K562 (cell line): Measurements from ENCODE around the gene NBEA. TPM values are rescaled to one million over a fixed set of nuclear protein-coding genes. Genes with fewer than 3 reads are reported as not detected.

ENCODE experiments used
- ATAC-seq: fragments of 200-7000 bp; cut with Tn5 transposase; 3 replicates; pipeline ENCODE4 v1.9.1; 2020; ENCODE audit warnings: moderate library complexity
- BruUV-seq: library from RNA; stranded (reverse); fragments of 400-500 nt; replicated peaks from 2 replicates; lab custom pipeline; 2021; lab: Mats Ljungman, UMichigan
- CTCF ChIA-PET: fragments of 300-600 bp; formaldehyde crosslinking; extraction: SDS; loops from one replicate; lab custom pipeline; 2021; ENCODE audit warnings: low intra/inter-chr PET ratio; lab: Yijun Ruan, JAX
- POLR2A ChIA-PET: fragments of 300-600, 350-650 bp; sonication (Branson Sonifier 250); formaldehyde crosslinking; extraction: SDS; loops from one replicate; lab custom pipeline; 2021; ENCODE audit warnings: antibody characterized with exemption, inconsistent platforms; lab: Yijun Ruan, JAX
- DNase-seq, 4 experiments: peaks; one replicate each; pipeline versions ENCODE4 v3.0.0 to v3.0.0-alpha.2; 2011 to 2018; ENCODE audit warnings: low spot score in 3 of 4, mixed read lengths in 3 of 4; ENCODE audit errors: extremely low read depth in 1 of 4
- FAIRE-seq: peaks from 2 replicates; lab custom pipeline; 2011; peaks lifted over from hg19 to GRCh38; lab: Jason Lieb, UNC
- H2AFZ ChIP-seq: 2 replicates; pipeline ENCODE4 v1.6.0; 2011; ENCODE audit warnings: low read depth, low read length, control low read depth, inconsistent platforms
- H3K27ac ChIP-seq: fragments of 200-600 bp; 3 replicates; pipeline ENCODE4 v1.8.0; 2011; ENCODE audit warnings: low read depth, mild to moderate bottlenecking, control low read depth, inconsistent platforms, low read length, moderate library complexity, mixed read lengths; ENCODE audit errors: extremely low read depth
- H3K27me3 ChIP-seq, 2 experiments: fragments of 300-600 bp in 1 of 2; 2 replicates in 1 of 2; 3 replicates in 1 of 2; pipeline versions ENCODE4 v1.6.0 to v1.8.0; 2011; ENCODE audit warnings: inconsistent platforms in 2 of 2, low read length in 2 of 2, mild to moderate bottlenecking in 1 of 2, mixed read lengths in 1 of 2, moderate library complexity in 1 of 2; ENCODE audit not compliant: control insufficient read depth in 2 of 2, insufficient read depth in 2 of 2
- H3K36me3 ChIP-seq: fragments of 300-600 bp; 3 replicates; pipeline ENCODE4 v1.8.0; 2011; ENCODE audit warnings: mild to moderate bottlenecking, low read length, inconsistent platforms; ENCODE audit not compliant: control insufficient read depth, insufficient read depth
- H3K4me1 ChIP-seq, 2 experiments: fragments of 200-600 bp in 1 of 2; replicated peaks in 1 of 2; 2 replicates in 1 of 2; 3 replicates in 1 of 2; pipeline versions ENCODE4 v1.5.1 to v1.8.0; 2011; ENCODE audit warnings: inconsistent platforms in 2 of 2, low read length in 2 of 2, mild to moderate bottlenecking in 1 of 2, mixed read lengths in 1 of 2, moderate library complexity in 1 of 2; ENCODE audit not compliant: control insufficient read depth in 2 of 2, insufficient read depth in 2 of 2
- H3K4me2 ChIP-seq: 2 replicates; pipeline ENCODE4 v1.6.1; 2011; ENCODE audit warnings: low read length, control low read depth, inconsistent platforms, mixed read lengths; ENCODE audit not compliant: insufficient read depth
- H3K4me3 ChIP-seq: fragments of 200-600 bp; sonication (generic), shearing (Covaris generic); 2 replicates; pipeline ENCODE4 v1.5.1; 2016; ENCODE audit warnings: control low read depth, inconsistent platforms
- H3K79me2 ChIP-seq: fragments of 200-600 bp; 3 replicates; pipeline ENCODE4 v1.8.0; 2011; ENCODE audit warnings: low read length, inconsistent platforms; ENCODE audit not compliant: control insufficient read depth, insufficient read depth
- H3K9ac ChIP-seq, 2 experiments: 2 replicates each; pipeline versions ENCODE4 v1.6.0 to v1.6.1; 2011; ENCODE audit warnings: low read depth in 2 of 2, low read length in 2 of 2, control low read depth in 1 of 2, inconsistent platforms in 1 of 2, mild to moderate bottlenecking in 1 of 2, mixed read lengths in 1 of 2; ENCODE audit not compliant: insufficient read depth in 1 of 2
- H3K9me1 ChIP-seq: one replicate; pipeline ENCODE4 v1.6.0; 2011; ENCODE audit warnings: inconsistent platforms, mild to moderate bottlenecking, low read length, moderate library complexity; ENCODE audit not compliant: control insufficient read depth, insufficient read depth
- H3K9me3 ChIP-seq: replicated peaks from 2 replicates; pipeline ENCODE4 v1.5.1; 2011; ENCODE audit warnings: low read depth, low read length, inconsistent platforms; ENCODE audit not compliant: control insufficient read depth, insufficient read depth
- H4K20me1 ChIP-seq: replicated peaks from 2 replicates; pipeline ENCODE4 v1.6.1; 2011; ENCODE audit warnings: low read length, inconsistent platforms, mixed read lengths; ENCODE audit not compliant: control insufficient read depth, insufficient read depth
- C11orf30 ChIP-seq: fragments of 450-650 bp; IDR thresholded peaks from 2 replicates; pipeline ENCODE4 v1.6.1; 2016; ENCODE audit warnings: low read depth, mild to moderate bottlenecking
- GTF2A2 ChIP-seq: IDR thresholded peaks from 2 replicates; pipeline ENCODE4 v1.6.1; 2016; ENCODE audit warnings: mild to moderate bottlenecking, missing genetic modification characterization, missing compliant biosample characterization
- PHB ChIP-seq: fragments of 250-450 bp; sonication (Bioruptor Pico); IDR thresholded peaks from 2 replicates; pipeline ENCODE4 v1.5.0; 2021
- POLR2AphosphoS5 ChIP-seq: IDR thresholded peaks from 2 replicates; pipeline ENCODE4 v1.6.1; 2011; ENCODE audit warnings: mild to moderate bottlenecking, low read depth, low read length, moderate library complexity; ENCODE audit not compliant: control insufficient read depth, insufficient read depth
- SAP30 ChIP-seq: fragments of 200-600 bp; sonication (generic); IDR thresholded peaks from 2 replicates; pipeline ENCODE4 v1.6.1; 2012; ENCODE audit warnings: borderline replicate concordance, low read depth, mild to moderate bottlenecking, moderate library complexity, low read length, control low read depth, inconsistent platforms; ENCODE audit not compliant: insufficient read depth, poor library complexity, severe bottlenecking
- TRIM28 ChIP-seq: fragments of 450-650 bp; IDR thresholded peaks from 2 replicates; pipeline ENCODE4 v1.6.1; 2017
- YBX1 ChIP-seq: fragments of 450-650 bp; IDR thresholded peaks from 2 replicates; pipeline ENCODE4 v1.7.1; 2016; ENCODE audit warnings: mild to moderate bottlenecking
- ZNF316 ChIP-seq: fragments of 450-650 bp; IDR thresholded peaks from 2 replicates; pipeline ENCODE4 v1.6.1; 2016
- WGBS: fragments of 100-300 bp; shearing (Covaris generic); methylation state at CpG from one replicate; pipeline ENCODE4 v1.1.6; 2016; ENCODE audit warnings: low coverage, mixed read lengths; ENCODE audit not compliant: insufficient coverage; ENCODE audit errors: missing lambda C conversion rate; 5-methylcytosine and 5-hydroxymethylcytosine counted together
- in situ Hi-C: fragments of 300-500 bp; cut with MboI; formaldehyde crosslinking; loops from 4 replicates; pipeline ENCODE4 v1.15.0; 2018; ENCODE audit warnings: inconsistent platforms, mixed read lengths
- intact Hi-C: fragments of 100-400 bp; cut with micrococcal nuclease; formaldehyde crosslinking; loops from 2 replicates; pipeline ENCODE4 v1.14.2; 2022
- polyA plus RNA-seq, 8 experiments: library from polyadenylated mRNA; depleted of rRNA in 4 of 8; stranded (reverse) in 5 of 8; unstranded in 3 of 8; fragments of >200 nt; fragmentation: Nextera tagmentation in 2 of 8; fragmentation: Illumina TruSeq in 1 of 8; extraction: Ambion mirVana in 2 of 8; extraction: Trizol in 1 of 8; gene quantifications; 2 replicates each; pipeline versions ENCODE4 v1.2.1 to v1.2.3, GENCODE V29; 2011 to 2014; ENCODE audit warnings: inconsistent platforms in 1 of 8, missing spikeins in 1 of 8
- total RNA-seq, 7 experiments: library from RNA; depleted of rRNA in 6 of 7; stranded (reverse); fragments of >200 nt in 6 of 7; fragmentation: Illumina TruSeq in 2 of 7; extraction: Trizol in 2 of 7; gene quantifications; 2 replicates each; pipeline versions ENCODE4 v1.2.1 to v1.2.3, GENCODE V29; 2011 to 2021; ENCODE audit warnings: low replicate concordance in 1 of 7
- TF ChIP-seq, protein P1 (sequence below): fragments of 450-650 bp; IDR thresholded peaks from 2 replicates; pipeline ENCODE4 v1.6.1; 2016; ENCODE audit warnings: mild to moderate bottlenecking, moderate library complexity

Gene NBEA
- total and polyA plus RNA-seq, 9 of the 15 experiments (the other 6 are each of a cell fraction or from before 2014, with no cell fraction given): 0.03 to 0.94 (median 0.05) TPM; not detected in 2

GRCh38 chr13:35333157-35333556, 391.1 kb downstream of the NBEA start:
- Histone ChIP-seq H3K9me3 (no peaks in the 10 kb centered on the region), H3K9me1 (no peaks in the 10 kb centered on the region), H3K79me2 (no peaks in the 10 kb centered on the region), H3K9ac (no peak overlapping the region), H3K4me3 (no peak overlapping the region), H3K4me2 (no peak overlapping the region), H2AFZ (no peak overlapping the region), H3K4me1 (no peaks in the 10 kb centered on the region), H3K27ac (no peak overlapping the region), H3K36me3 (no peaks in the 10 kb centered on the region), H3K27me3 (no peaks in the 10 kb centered on the region), H4K20me1 (no peaks in the 10 kb centered on the region)
- no peak for ATAC-seq
- CTCF ChIA-PET: no interaction called here
- TF ChIP-seq POLR2AphosphoS5: no peak
- no peak for TF ChIP-seq GTF2A2 (tag)
- no peak for TF ChIP-seq TRIM28
- TF ChIP-seq PHB (CRISPR knock-in tag): no peak
- TF ChIP-seq YBX1: no peak
- TF ChIP-seq C11orf30: 0 out of 2 replicates have a peak, but pooled peaks have one; percentile 8
- TF ChIP-seq, protein P1, sequence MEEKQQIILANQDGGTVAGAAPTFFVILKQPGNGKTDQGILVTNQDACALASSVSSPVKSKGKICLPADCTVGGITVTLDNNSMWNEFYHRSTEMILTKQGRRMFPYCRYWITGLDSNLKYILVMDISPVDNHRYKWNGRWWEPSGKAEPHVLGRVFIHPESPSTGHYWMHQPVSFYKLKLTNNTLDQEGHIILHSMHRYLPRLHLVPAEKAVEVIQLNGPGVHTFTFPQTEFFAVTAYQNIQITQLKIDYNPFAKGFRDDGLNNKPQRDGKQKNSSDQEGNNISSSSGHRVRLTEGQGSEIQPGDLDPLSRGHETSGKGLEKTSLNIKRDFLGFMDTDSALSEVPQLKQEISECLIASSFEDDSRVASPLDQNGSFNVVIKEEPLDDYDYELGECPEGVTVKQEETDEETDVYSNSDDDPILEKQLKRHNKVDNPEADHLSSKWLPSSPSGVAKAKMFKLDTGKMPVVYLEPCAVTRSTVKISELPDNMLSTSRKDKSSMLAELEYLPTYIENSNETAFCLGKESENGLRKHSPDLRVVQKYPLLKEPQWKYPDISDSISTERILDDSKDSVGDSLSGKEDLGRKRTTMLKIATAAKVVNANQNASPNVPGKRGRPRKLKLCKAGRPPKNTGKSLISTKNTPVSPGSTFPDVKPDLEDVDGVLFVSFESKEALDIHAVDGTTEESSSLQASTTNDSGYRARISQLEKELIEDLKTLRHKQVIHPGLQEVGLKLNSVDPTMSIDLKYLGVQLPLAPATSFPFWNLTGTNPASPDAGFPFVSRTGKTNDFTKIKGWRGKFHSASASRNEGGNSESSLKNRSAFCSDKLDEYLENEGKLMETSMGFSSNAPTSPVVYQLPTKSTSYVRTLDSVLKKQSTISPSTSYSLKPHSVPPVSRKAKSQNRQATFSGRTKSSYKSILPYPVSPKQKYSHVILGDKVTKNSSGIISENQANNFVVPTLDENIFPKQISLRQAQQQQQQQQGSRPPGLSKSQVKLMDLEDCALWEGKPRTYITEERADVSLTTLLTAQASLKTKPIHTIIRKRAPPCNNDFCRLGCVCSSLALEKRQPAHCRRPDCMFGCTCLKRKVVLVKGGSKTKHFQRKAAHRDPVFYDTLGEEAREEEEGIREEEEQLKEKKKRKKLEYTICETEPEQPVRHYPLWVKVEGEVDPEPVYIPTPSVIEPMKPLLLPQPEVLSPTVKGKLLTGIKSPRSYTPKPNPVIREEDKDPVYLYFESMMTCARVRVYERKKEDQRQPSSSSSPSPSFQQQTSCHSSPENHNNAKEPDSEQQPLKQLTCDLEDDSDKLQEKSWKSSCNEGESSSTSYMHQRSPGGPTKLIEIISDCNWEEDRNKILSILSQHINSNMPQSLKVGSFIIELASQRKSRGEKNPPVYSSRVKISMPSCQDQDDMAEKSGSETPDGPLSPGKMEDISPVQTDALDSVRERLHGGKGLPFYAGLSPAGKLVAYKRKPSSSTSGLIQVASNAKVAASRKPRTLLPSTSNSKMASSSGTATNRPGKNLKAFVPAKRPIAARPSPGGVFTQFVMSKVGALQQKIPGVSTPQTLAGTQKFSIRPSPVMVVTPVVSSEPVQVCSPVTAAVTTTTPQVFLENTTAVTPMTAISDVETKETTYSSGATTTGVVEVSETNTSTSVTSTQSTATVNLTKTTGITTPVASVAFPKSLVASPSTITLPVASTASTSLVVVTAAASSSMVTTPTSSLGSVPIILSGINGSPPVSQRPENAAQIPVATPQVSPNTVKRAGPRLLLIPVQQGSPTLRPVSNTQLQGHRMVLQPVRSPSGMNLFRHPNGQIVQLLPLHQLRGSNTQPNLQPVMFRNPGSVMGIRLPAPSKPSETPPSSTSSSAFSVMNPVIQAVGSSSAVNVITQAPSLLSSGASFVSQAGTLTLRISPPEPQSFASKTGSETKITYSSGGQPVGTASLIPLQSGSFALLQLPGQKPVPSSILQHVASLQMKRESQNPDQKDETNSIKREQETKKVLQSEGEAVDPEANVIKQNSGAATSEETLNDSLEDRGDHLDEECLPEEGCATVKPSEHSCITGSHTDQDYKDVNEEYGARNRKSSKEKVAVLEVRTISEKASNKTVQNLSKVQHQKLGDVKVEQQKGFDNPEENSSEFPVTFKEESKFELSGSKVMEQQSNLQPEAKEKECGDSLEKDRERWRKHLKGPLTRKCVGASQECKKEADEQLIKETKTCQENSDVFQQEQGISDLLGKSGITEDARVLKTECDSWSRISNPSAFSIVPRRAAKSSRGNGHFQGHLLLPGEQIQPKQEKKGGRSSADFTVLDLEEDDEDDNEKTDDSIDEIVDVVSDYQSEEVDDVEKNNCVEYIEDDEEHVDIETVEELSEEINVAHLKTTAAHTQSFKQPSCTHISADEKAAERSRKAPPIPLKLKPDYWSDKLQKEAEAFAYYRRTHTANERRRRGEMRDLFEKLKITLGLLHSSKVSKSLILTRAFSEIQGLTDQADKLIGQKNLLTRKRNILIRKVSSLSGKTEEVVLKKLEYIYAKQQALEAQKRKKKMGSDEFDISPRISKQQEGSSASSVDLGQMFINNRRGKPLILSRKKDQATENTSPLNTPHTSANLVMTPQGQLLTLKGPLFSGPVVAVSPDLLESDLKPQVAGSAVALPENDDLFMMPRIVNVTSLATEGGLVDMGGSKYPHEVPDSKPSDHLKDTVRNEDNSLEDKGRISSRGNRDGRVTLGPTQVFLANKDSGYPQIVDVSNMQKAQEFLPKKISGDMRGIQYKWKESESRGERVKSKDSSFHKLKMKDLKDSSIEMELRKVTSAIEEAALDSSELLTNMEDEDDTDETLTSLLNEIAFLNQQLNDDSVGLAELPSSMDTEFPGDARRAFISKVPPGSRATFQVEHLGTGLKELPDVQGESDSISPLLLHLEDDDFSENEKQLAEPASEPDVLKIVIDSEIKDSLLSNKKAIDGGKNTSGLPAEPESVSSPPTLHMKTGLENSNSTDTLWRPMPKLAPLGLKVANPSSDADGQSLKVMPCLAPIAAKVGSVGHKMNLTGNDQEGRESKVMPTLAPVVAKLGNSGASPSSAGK: no peak
- peak; percentile 60 for TF ChIP-seq ZNF316
- TF ChIP-seq SAP30: no peak
- POLR2A ChIA-PET: no interaction called here
- WGBS: 0% methylated on average over 3 of the region's 3 CpGs
- no TSS peak for BruUV-seq
- DNase-seq: no peak
- in situ Hi-C loops: no loop called here
- intact Hi-C loops: no loop called here
- FAIRE-seq: no peak
